GM20431 (cell line): ENCODE data around the gene HMCN1.

Experiments used
- in situ Hi-C: fragments of 300-500 bp; cut with MseI, MboI; formaldehyde crosslinking; loops from one replicate; pipeline ENCODE4 v1.15.0; 2020; ENCODE audit warnings: low sequenced_read_pairs; ENCODE audit not compliant: unreplicated experiment

The HMCN1 gene

GRCh38 chr1:185938396-185938795 lies 204.2 kb downstream of the HMCN1 start:
- in situ Hi-C loops = no loop called here

GRCh38 chr1:185939142-185939541 lies 205.0 kb downstream of the HMCN1 start:
- in situ Hi-C loops = no loop called here

GRCh38 chr1:185942961-185943360 lies 208.8 kb downstream of the HMCN1 start:
- in situ Hi-C loops = no loop called here

- in situ Hi-C loops = no loop called here
Measured at GRCh38 chr1:185956881-185957280, 222.7 kb downstream of the HMCN1 start.

GRCh38 chr1:185957441-185958363 lies 223.5 kb downstream of the HMCN1 start:
- in situ Hi-C loops = no loop called here

GRCh38 chr1:185960422-185961321 lies 226.5 kb downstream of the HMCN1 start:
- in situ Hi-C loops = no loop called here

GRCh38 chr1:185961664-185962063 lies 227.5 kb downstream of the HMCN1 start:
- in situ Hi-C loops = no loop called here

GRCh38 chr1:185964946-185965345 lies 230.8 kb downstream of the HMCN1 start:
- in situ Hi-C loops = no loop called here

GRCh38 chr1:185965870-185966269 lies 231.7 kb downstream of the HMCN1 start:
- in situ Hi-C loops = no loop called here

GRCh38 chr1:185966471-185966870 lies 232.3 kb downstream of the HMCN1 start:
- in situ Hi-C loops = no loop called here

GRCh38 chr1:185969028-185969427 lies 234.8 kb downstream of the HMCN1 start:
- in situ Hi-C loops = no loop called here

GRCh38 chr1:185969524-185969991 lies 235.4 kb downstream of the HMCN1 start:
- in situ Hi-C loops = no loop called here

GRCh38 chr1:185971688-185972087 lies 237.5 kb downstream of the HMCN1 start:
- in situ Hi-C loops = no loop called here

GRCh38 chr1:185972096-185972850 lies 238.1 kb downstream of the HMCN1 start:
- in situ Hi-C loops = no loop called here

- in situ Hi-C loops = no loop called here
Measured at GRCh38 chr1:185973645-185974044, 239.5 kb downstream of the HMCN1 start.

- in situ Hi-C loops = no loop called here
Measured at GRCh38 chr1:185974367-185975170, 240.4 kb downstream of the HMCN1 start.

- in situ Hi-C loops = no loop called here
Measured at GRCh38 chr1:185980891-185981290, 246.7 kb downstream of the HMCN1 start.

- in situ Hi-C loops = no loop called here
Measured at GRCh38 chr1:185984113-185984836, 250.1 kb downstream of the HMCN1 start.
